ENCODE data around the gene PLA2G4F. TPM values are rescaled to one million over a fixed set of nuclear protein-coding genes. Genes with fewer than 3 reads are reported as not detected.

Gene PLA2G4F
- total RNA-seq, 3 donors from 2014 or later: under 0.01 to 2.0 (median 1.8) TPM

DNA sequence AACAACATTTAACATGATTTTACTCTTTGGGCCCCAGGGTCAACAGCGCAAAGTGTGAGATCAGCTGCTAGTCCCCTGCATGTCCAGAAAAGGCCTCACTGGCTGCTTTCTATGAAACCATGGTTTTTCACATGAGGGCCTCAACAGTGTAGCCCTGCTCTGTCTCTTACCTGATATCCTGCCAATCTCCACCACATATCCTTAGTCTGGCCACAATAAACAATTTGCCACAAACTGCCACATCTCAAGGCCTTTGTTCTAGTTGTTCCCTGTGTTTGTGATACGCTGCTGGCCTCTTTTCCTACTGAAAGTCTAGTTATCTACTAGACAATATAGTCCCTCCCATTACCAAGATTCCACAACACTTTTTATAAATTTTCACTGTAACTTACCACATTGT lies 33.9 kb upstream of the PLA2G4F start:
- Histone ChIP-seq H3K9me3 (no peaks in the 10 kb centered on the region), H3K4me1 (no peaks in the 10 kb centered on the region), H3K36me3 (no peaks in the 10 kb centered on the region), H3K27me3 (no peaks in the 10 kb centered on the region), H3K4me3 (no peak overlapping the region), H3K27ac (no peak overlapping the region)
- no peak for DNase-seq (ENCODE audit: low spot score in 2 of 2)
- no peak for TF ChIP-seq POLR2AphosphoS5 (IDR thresholded peaks at IDR 0.05)
- TF ChIP-seq, protein P1, sequence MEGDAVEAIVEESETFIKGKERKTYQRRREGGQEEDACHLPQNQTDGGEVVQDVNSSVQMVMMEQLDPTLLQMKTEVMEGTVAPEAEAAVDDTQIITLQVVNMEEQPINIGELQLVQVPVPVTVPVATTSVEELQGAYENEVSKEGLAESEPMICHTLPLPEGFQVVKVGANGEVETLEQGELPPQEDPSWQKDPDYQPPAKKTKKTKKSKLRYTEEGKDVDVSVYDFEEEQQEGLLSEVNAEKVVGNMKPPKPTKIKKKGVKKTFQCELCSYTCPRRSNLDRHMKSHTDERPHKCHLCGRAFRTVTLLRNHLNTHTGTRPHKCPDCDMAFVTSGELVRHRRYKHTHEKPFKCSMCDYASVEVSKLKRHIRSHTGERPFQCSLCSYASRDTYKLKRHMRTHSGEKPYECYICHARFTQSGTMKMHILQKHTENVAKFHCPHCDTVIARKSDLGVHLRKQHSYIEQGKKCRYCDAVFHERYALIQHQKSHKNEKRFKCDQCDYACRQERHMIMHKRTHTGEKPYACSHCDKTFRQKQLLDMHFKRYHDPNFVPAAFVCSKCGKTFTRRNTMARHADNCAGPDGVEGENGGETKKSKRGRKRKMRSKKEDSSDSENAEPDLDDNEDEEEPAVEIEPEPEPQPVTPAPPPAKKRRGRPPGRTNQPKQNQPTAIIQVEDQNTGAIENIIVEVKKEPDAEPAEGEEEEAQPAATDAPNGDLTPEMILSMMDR (IDR thresholded peaks at IDR 0.05): no peak
- no peak for TF ChIP-seq POLR2A (IDR thresholded peaks at IDR 0.05)
- intact Hi-C loops (cut with DNase I; ENCODE audit: low total_unique reads): no loop called here

DNA sequence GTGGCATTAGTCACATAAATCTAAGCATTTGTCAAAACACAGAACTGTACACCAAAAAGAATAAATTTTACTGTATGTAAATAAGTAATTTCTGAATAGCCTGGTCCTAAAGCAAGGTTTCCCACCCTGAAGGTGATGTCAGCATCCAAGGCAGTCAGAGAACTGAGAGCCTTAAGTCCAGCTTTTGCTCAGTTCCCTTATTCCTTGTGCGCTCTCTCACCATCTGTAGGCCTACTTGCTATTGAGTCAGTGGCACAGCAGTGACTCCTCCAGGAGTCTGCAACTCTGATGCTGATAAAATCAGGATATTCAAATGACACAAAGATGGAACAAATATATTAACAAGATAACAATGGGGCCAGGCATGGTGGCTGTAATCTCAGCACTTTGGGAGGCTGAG lies 29.4 kb upstream of the PLA2G4F start:
- TF ChIP-seq POLR2A (IDR thresholded peaks at IDR 0.05): no peak
- TF ChIP-seq POLR2AphosphoS5 (IDR thresholded peaks at IDR 0.05): no peak
- TF ChIP-seq, protein P1 (IDR thresholded peaks at IDR 0.05): no peak

DNA sequence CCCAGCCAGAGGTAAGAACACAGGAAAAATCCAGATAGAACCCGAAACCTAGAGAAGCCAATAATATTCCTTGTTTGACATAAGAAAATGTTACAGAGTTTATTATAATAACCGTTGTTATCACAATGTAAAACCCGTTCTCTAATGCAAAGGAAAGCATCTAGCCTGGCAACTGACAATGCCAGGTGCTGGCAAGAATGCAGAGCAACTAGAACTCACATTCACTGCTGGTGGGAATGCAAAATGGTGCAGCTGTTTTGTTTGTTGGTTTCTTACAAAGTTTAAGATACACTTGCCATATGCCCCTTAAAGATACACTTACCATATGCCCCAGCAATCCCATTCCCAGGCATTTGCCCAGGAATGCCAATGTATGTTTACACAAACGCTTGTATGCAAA lies 28.3 kb upstream of the PLA2G4F start:
- intact Hi-C loops (cut with DNase I; ENCODE audit: low total_unique reads): no loop called here
- no peak for TF ChIP-seq POLR2AphosphoS5 (IDR thresholded peaks at IDR 0.05)
- TF ChIP-seq, protein P1 (IDR thresholded peaks at IDR 0.05): no peak
- TF ChIP-seq POLR2A (IDR thresholded peaks at IDR 0.05): no peak
- H3K27ac ChIP-seq: no peak overlapping the region
- no peaks in the 10 kb centered on the region for H3K4me1 ChIP-seq
- H3K4me3 ChIP-seq: no peak overlapping the region
- no peak for DNase-seq (ENCODE audit: low spot score in 2 of 2)
- H3K27me3 ChIP-seq: no peaks in the 10 kb centered on the region
- peaks cover 7% of the 10 kb centered on the region for H3K36me3 ChIP-seq
- no peaks in the 10 kb centered on the region for H3K9me3 ChIP-seq

More for the DNA sequence above, 29.4 kb upstream of the PLA2G4F start:
- Histone ChIP-seq H3K4me1 (no peaks in the 10 kb centered on the region), H3K27me3 (no peaks in the 10 kb centered on the region), H3K27ac (no peak overlapping the region), H3K4me3 (no peak overlapping the region), H3K36me3 (peaks cover 7% of the 10 kb centered on the region), H3K9me3 (no peaks in the 10 kb centered on the region)
- no peak for DNase-seq (ENCODE audit: low spot score in 2 of 2)
- intact Hi-C loops (cut with DNase I; ENCODE audit: low total_unique reads): no loop called here

DNA sequence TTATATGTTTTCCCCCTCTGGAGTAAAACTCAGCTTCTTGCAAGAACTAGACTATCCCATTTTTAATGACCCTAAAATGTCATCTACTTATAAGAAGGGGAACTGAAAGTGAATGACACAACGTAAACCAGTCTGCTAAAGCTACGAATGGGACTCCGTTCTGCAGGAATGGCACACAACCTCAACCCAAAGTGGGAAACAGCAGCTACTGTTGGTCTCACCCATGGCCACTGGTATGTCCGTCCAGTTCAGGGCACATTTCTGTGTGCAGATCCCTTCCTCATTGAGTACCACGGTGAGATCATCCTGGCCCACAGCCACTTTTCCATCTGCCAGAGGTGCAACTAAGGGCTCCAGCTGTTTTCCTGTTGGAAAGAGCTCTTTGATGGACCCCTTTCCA lies 27.9 kb upstream of the PLA2G4F start:
- H3K27ac ChIP-seq: no peak overlapping the region
- H3K4me3 ChIP-seq: no peak overlapping the region
- no peaks in the 10 kb centered on the region for H3K27me3 ChIP-seq
- intact Hi-C loops (cut with DNase I; ENCODE audit: low total_unique reads): no loop called here
- no peaks in the 10 kb centered on the region for H3K9me3 ChIP-seq
- no peak for DNase-seq (ENCODE audit: low spot score in 2 of 2)
- H3K4me1 ChIP-seq: no peaks in the 10 kb centered on the region
- H3K36me3 ChIP-seq: peaks cover 7% of the 10 kb centered on the region
- TF ChIP-seq POLR2A (IDR thresholded peaks at IDR 0.05): no peak

- Histone ChIP-seq H3K36me3 (peaks cover 7% of the 10 kb centered on the region), H3K4me1 (no peaks in the 10 kb centered on the region), H3K27ac (no peak overlapping the region), H3K27me3 (no peaks in the 10 kb centered on the region), H3K9me3 (no peaks in the 10 kb centered on the region), H3K4me3 (no peak overlapping the region)
- no peak for TF ChIP-seq POLR2AphosphoS5 (IDR thresholded peaks at IDR 0.05)
- TF ChIP-seq POLR2A (IDR thresholded peaks at IDR 0.05): no peak
- TF ChIP-seq, protein P1 (IDR thresholded peaks at IDR 0.05): no peak
- intact Hi-C loops (cut with DNase I; ENCODE audit: low total_unique reads): no loop called here
- no peak for DNase-seq (ENCODE audit: low spot score in 2 of 2)
Measured at GRCh38 chr15:42182961-42183360, 26.5 kb upstream of the PLA2G4F start.

- Histone ChIP-seq H3K27me3 (no peaks in the 10 kb centered on the region), H3K4me1 (no peaks in the 10 kb centered on the region), H3K9me3 (no peaks in the 10 kb centered on the region), H3K36me3 (peaks cover 7% of the 10 kb centered on the region), H3K27ac (no peak overlapping the region), H3K4me3 (no peak overlapping the region)
- intact Hi-C loops (cut with DNase I; ENCODE audit: low total_unique reads): no loop called here
- TF ChIP-seq POLR2A (IDR thresholded peaks at IDR 0.05): no peak
- TF ChIP-seq, protein P1 (IDR thresholded peaks at IDR 0.05): no peak
- no peak for TF ChIP-seq POLR2AphosphoS5 (IDR thresholded peaks at IDR 0.05)
- no peak for DNase-seq (ENCODE audit: low spot score in 2 of 2)
Measured at GRCh38 chr15:42182328-42182886, 26.0 kb upstream of the PLA2G4F start.
